Effector CD4-positive, alpha-beta T cell (primary cell): Measurements from ENCODE around the gene CLASP1.
"Not testable (repeated sequence)": the region's sequence is repeated elsewhere in the genome, so short reads cannot be mapped to it uniquely, and the experiment has no call there.

Experiments
- DNase-seq: peaks from one replicate; pipeline ENCODE4 v3.0.0-alpha.2; 2020

Gene CLASP1

DNA sequence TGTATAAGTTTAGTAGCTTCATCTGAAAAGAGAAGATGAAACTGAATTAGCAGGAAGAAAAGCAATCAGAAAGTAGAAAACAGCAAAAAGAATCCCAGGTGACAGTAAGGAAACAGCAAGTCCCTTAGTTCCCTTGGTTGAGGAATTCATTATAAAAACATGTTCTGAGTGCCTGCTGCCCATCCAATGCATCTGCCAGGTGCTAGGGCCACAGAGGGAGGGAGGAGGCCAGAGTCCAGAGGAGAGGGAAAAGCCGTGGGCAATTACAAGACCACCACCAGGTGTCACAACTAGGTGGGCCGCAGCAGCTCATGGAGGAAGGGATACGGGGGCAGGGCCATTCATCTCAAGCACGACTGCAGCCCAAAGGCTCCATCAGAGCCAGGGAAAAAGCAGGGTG is 308.3 kb downstream of the CLASP1 start:
- DNase-seq = no peak

DNA sequence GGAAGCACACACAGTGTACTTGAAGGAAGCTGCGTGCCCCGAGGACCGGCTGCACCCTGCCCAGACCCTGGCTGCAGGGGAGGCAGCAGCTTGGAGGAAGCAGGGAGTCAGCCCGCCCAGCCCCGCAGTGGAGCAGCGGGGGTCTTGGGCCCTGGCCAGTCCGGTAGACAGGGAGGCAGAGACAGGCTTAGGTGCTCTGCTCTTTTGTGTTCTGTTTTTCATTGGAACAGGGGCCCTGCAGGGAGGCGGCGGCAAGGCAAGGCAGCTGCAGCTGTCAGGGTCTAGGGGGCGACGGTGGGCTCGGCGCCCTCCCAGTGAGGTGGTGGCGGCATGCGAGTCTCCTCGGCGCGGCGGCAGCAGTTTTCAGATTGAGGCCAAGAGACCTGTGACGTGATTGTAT is 311.0 kb downstream of the CLASP1 start:
- DNase-seq = no peak

DNA sequence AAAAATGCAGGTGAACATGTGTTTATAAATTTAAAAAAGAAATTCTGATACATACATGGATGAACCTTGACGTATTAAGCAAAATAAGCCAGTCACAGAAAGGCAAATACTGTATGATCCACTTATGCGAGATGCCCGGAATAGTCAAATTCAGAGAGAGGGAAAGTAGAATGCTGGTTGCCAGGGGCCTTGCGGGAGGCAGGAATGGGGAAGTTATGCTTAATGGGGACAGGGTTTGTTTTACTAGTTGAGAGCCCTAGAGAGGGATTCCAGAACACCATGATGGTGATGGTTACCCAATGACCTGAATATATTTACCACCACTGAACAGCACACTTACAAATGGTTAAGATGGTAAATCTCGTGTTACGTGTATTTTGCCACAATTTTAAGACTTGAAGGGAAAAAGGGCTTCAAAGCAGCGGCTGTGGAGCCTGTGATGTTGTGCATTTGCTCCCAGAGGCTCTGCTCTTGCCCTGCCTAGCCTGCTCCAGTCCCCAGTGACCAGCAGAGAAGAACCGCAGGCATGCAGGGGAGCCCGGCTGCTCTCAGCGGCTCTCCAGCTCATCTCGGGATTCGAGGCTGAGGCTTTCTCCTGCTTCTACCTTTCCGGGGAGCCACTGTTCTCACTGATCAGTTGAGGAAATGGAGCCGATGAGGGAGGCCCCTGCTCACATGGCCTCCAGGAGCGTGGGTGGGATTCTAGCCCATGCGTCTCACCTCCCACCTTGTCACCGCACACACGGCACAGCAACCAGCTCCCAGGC is 312.6 kb downstream of the CLASP1 start:
- no peak for DNase-seq

DNA sequence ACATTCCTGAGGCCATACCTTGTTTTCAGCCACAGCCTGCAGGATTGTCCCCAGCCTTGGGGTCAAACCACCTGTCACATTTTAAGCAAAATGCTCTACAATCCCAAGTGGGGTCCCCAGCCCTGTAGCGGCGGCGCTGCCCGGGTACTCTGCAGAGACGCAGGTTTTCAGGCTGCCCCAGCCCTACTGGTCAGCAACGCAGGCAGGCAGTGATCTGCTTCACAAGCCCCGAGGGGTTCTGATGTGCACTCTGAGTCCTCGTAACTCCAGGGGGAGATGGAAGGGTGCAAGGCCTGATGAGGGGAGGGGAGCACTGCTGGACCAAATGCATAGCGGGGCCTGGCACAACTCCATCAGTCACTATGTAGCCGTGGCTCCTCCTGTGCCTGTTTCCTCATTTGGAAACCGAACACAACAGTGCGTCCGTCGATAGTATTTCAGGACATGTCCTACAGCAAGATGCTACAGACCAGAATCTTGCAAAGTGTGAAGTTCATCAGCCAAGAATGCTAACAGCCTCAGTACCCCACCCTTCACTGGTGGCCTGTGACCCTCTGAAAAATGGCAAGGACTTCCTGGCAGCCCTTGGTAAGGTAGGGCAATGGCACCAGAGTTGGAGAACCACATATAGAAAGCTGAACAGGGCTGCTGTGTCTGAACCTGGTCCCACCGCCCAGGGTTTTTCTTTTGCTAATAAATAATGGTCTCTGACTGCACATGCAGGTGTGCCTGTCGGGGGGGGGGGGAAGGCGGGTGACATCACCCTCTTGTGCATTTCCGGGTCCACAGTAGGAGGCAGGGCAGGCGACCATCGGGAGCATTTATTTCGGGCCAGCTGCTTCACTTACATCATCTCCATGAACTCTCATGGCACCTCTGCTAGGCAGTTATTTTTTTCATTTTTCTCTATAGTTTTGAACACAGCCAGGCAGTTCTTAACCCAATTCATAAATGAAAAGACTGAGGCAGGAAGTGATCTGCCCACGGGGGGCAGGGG is 313.7 kb downstream of the CLASP1 start:
- DNase-seq = no peak

DNA sequence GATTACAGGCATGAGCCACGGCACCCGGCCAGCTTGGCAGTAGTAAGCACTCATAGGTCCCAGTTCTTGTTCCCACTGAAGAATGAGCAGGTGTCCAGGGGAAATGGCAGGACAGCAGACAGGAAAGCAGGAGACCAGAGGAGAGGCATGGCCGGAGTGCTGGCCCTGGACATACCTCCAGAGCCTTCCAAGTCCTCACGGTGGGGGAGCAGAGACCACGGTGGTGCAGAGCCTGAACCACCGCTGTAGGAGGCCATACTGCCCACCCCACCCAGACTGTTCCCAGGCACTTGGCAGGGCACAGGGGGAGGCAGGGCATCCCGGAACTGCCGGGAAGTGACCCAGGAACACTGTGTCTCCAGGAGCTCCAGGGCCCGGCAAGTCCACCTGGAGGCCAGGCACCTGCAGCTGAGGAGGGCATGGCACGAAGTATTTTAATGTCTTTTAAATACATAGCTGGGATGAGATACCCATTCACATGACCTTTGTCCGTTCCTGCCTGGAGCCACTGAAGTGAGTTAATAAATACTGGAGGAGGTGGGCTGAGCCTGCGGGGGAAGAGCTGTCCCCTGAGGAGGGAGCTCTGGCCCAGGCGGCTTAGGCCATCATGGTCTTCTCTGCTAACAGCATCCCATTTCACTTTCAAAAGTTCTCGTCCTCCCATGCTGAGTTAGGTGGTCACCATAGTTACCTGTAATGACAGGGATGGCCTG is 314.5 kb downstream of the CLASP1 start:
- DNase-seq = no peak

DNA sequence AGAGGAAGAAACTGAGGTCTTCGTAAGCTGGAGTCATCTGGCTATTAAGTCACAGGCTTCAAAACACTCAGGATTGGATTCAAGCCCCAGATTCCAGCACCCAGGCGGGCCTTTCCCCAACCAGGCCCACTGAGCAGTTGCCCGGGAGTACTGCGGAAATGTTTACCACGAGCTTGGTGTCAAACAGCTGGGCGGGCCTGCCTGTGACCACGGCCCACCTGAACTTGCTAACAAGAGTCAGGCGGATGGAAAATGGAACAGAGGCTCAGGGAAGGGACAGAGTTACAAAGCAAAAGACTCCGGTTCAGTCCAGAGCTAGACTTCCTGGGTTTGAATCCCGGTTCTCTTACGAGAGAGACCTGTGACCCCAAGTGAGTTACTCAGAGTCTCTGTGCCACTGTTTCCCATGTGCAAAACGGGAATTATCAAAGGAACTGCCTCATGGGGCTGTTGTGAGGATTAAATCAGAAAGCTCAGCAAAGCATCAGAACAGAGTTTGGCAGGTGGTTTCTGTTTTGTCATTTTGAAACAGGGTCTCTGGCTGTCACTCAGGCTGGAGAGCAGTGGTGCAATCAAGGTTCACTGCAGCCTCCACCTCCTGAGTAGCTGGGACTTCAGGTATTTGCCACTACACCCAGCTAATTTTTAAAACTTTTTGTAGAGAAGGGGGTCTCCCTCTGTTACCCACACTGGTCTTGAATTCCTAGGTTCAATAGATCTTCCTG is 315.3 kb downstream of the CLASP1 start:
- DNase-seq = no peak

DNA sequence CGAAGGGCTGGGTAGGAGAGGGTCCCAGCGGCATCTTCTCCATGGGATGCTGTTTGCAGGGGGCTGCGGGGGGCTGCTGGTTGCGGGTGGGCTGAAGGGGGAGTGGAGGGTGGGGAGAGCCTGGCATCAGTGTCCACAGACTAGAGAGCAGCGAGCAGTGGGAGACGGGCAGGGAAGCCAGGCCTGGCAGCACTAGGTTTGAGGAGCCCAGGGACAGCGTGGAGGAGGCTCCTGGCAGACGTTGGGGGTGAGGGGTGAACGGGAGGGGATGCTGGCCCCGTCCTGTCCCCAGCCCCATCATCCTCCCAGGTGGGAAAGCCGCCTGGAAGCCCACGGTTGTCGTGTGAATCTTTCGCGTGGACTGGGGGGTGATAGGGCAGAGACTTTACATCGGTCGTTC is 316.0 kb downstream of the CLASP1 start:
- no peak for DNase-seq

DNA sequence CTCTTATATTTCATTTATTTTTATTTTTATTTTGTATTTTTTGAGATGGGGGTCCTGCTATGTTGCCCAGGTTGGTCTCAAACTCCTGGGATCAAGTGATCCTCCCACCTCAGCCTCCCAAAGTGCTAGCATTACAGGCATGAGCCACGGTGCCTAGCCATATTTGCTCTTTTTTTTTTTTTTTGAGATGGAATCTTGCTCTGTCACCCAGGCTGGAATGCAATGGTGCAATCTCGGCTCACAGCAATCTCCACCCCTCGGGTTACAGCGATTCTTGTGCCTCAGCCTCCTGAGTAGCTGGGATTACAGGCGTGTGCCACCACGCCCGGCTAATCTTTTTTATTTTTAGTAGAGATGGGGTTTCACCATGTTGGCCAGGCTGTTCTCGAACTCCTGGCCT is 317.9 kb downstream of the CLASP1 start:
- not testable (repeated sequence) for DNase-seq

DNA sequence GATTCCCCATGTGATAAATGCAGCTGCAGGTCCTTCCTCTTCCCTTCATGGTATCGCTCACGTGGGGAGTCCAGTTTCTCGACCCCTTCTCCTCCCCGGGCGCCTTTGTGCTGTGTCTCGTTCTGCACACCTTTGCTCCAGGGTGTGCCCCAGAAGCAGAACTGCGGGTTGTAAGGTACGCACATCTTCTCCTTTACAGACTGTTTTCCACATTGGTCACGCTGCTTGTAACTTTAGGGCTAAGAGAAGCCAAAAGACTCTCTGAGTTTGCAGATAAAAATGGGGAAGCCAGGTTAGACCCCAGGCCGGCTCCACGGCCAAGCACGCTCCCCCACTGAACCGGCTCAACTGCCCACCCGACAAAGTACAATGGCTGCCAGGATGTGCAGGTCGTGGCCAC is 318.3 kb downstream of the CLASP1 start:
- no peak for DNase-seq

DNA sequence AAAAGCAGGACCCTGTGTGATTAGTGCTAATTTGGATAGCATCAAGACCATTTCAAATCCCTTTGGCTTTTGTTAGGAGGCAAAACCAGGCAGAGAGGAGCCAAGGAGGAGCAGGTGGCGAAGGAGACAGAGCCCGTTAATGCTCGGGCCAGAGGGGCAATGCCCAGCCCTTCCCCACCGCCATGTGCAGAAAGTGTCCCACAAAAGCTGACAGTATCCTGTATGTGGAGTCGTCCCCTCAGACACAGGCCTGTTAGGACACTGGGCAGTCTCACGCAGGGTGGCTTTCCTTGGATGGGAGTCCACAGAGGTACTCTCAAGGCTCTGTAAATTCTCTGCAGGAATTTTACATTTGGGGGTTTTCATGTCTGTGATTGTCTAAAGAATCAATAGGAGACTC is 319.5 kb downstream of the CLASP1 start:
- no peak for DNase-seq

DNA sequence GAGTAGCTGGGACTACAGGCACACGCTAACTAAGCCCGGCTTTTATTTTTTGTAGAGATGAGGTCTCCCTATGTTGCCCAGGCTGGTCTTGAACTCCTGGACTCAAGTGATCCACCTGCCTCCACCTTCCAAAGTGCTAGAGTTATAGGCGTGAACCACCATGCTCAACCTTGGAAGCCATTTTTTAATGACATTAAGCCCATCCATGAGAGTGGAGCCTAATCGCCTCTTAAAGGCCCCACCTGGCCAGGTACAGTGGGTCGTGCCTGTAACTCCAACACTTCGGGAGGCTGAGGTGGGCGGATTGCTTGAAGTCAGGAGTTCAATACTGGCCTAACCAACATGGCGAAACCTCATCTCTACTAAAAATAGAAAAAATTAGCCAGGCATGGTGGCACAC is 322.6 kb downstream of the CLASP1 start:
- no peak for DNase-seq

DNA sequence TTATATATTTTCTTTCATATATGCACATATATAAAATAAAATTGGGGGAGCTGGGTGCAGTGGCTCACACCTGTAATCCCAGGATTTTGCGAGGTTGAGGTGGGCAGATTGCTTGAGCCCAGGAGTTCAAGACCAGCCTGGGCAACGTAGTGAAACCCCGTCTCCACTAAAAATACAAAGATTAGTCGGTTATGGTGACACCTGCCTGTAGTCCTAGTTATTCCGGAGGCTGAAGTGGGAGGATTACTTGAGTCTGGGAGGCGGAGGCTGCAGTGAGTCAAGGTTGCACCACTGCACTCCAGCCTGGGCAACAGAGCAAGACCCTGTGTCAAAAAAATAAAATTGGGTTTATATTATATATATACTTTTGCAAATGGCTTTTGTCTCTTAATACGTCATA is 324.7 kb downstream of the CLASP1 start:
- no peak for DNase-seq

DNA sequence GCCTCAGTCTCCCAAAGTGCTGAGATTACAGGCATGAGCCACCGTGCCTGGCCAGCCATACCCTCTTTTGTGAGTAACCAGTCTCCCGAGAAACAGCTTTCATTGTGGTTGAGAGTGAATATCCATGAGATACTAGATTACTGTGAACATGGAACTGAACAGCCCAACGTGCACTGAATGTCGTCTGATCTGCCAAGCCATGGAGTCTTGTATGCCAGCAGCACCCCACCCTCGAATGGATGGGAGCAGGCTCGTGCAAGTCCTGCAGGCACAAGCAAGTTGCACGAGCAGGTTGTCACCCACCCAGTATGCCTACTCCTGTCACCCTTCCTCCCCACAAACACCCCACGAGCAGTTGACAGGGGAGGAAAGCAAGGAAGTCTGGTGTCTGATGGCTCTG is 327.8 kb downstream of the CLASP1 start:
- no peak for DNase-seq

DNA sequence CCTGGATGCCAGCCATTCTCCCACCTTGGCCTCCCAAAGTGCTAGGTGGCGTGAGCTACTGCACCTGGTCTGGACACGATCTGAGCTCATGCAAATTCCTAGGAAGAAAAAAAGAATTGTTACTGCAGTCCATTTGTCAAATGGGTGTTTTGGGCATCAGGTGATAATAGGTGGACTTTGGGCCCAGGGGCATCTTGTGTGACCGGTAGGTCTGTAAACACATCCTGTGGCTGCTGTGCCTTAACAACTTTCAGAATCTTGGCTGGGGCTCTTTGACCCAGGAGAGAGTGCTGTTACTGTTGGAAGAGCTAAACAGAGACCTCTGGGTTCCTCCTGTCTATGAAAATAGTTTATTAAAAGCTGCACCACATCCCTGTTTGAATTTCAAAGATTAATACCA is 329.3 kb downstream of the CLASP1 start:
- no peak for DNase-seq

DNA sequence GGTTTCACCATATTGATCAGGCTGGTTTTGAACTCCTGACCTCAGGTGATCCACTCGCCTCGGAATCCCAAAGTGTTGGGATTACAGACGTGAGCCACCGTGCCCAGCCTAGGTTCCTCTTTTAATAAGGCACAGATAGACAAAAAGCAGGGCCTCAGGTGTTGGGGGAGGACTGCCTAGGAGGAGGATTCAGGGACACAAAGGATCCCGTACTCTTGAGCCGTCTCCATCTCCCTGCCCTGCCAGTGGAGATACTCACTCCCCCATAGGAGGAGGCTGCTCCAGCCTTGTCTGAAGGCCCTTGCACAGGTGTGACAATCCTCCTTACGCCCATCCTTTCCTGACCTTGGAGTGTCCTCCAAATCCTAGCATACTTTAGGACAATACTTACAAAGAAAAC is 332.3 kb downstream of the CLASP1 start:
- DNase-seq = no peak

DNA sequence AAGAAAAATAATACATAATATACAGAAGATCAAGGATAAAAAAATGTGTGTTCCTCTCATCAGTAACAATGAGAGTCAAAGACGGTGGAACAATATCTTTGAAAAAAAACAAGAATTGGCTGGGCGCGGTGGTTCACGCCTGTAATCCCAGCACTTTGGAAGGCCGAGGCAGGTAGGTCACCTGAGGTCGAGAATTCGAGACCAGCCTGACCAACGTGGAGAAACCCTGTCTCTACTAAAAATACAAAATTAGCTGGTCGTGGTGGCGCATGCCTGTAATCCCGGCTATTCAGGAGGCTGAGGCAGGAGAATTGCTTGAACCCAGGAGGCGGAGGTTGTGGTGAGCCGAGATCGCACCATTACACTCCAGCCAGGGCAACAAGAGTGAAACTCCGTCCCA is 335.6 kb downstream of the CLASP1 start:
- not testable (repeated sequence) for DNase-seq

DNA sequence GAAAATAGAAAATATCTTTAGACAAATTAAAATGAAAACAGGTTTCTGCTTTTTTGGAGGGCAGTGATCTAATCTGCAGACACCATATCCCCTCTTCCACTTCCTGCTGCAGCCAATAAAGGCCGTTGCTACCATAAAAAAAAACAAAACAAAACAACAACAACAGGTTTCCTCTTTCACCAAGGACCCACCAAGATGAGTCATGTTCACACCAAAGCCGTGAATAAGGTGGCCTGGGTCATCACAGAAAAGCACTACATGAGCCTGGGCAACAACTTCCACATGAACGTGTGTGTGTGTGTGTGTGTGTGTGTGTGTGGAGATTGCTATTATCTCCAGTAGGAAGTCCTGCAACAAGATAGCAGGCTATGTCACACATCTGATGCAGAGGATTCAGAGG is 339.5 kb downstream of the CLASP1 start:
- no peak for DNase-seq

DNA sequence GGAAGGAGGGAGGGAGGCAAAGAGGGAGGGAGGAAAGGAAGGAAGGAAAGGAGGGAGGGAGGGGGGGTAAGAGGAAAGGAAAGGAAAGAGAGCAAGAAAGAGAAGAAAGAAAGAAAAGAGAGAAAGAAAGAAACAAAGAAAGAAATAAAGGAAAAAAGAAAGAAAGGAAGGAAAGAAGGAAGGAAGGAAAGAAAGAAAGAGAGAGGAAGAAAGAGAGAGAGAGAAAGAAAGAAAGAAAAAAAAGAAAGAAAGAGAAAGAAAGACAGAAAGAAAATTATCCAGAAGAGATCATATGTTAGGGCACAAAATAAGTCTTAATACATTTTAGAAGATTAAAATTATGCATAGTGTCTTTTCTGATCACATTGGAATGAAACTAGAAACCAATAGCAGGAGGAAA is 339.9 kb downstream of the CLASP1 start:
- no peak for DNase-seq

DNA sequence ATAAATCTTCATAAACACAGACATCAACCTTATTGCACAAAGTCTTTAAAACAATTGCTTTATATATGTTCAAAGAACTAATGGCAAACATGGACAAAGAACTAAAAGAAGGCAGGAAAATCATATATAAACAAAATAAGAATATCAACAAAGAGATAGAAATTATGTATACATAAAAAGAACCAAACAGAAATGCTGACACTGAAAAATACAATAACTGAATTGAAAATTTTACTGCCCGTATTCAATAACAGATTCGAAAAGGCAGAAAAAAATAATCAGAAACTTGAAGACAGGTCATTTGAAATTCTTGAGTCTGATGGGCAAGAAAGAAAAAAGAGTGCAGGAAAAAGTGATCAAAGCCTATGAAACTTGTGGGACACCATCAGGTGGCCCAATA is 342.2 kb downstream of the CLASP1 start:
- DNase-seq = no peak

DNA sequence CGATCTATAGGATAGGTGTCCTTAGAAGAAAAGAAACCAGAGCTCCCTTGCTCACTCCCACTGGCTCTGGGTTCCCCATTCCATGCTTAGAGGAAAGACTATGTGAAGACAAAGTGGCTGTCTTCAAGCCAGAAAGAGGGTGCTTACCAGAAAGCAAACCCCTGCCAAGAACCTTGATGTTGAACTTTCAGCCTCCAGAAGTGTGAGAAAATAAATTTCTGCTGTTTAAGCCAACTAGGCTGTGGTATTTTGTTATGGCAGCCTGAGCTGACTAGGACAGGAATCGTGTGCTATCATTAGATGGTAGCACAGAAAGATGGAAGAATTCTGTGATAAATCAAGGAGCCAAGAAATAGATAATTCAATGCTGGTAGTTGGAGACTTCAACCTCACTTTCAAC is 344.3 kb downstream of the CLASP1 start:
- DNase-seq = no peak

DNA sequence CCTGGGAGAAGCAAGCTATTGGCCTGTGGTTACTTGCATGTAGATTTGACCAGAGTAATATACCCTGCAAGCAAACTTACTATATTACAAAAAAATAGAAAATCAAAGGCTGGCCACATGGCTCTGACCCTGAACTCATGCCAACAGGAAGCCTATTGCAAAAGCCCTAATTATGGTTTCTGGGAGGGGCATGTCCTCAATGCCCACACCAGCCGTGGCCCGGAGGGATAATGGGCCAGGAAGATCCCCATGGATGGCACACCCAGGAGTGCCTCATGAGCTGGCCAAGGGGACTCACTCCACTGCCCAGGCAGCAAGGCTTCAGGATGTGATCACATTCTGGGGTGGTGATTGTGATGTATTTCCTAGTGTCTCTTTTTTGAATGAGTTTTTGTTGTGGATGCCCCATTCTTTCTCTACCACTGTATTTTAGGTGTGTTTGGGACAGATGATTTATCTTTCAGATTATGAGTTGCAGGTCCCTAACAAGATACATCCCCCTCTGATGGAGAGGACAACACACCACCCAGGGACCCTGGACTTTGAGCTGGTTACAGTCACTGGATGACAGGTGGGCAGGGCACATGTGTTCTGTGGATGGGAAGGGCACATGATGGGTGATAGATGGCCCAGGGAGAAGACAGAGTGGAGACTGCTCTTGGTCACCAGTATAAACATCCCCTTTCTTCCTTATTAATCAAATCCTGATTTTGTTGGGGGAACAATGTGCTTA is 345.6 kb downstream of the CLASP1 start:
- DNase-seq = no peak

DNA sequence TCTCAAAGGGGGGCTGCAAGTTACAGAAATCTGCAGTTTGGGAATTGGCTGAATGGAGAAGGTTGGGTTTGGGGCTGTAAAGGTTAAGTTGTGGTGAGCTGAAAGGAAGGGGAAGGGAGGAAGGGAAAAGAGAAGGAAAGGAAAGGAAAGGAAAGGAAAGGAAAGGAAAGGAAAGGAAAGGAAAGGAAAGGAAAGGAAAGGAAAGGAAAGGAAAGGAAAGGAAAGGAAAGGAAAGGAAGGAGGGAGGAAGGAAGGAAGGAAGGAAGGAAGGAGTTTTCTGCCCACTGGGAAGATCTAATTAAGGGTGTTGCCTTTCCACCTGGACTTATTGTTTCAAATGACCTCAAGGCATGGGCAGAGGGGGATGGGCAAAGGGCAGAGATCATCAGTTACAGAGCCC is 348.1 kb downstream of the CLASP1 start:
- not testable (repeated sequence) for DNase-seq
